HepG2 (cell line): ENCODE measurements around the gene AP2A2. TPM values are rescaled to one million over a fixed set of nuclear protein-coding genes. Genes with fewer than 3 reads are reported as not detected.

Source experiments
- ATAC-seq: fragments of 200-7000 bp; cut with Tn5 transposase; 3 replicates; pipeline ENCODE4 v1.9.1; 2020; ENCODE audit warnings: mild to moderate bottlenecking, moderate library complexity
- BruUV-seq: library from RNA; stranded (reverse); fragments of 400-500 nt; replicated peaks from 2 replicates; lab custom pipeline; 2021; lab: Mats Ljungman, UMichigan
- CTCF ChIA-PET: fragments of 300-600 bp; formaldehyde crosslinking; extraction: SDS; loops from one replicate; lab custom pipeline; 2021; ENCODE audit warnings: low total read pairs, inconsistent platforms, low intra/inter-chr PET ratio; lab: Yijun Ruan, JAX
- POLR2A ChIA-PET: fragments of 350-600 bp; sonication (Branson Sonifier 250); formaldehyde crosslinking; loops from one replicate; lab custom pipeline; 2020; ENCODE audit warnings: antibody characterized with exemption, inconsistent platforms; lab: Yijun Ruan, JAX
- DNase-seq: peaks from one replicate; pipeline ENCODE4 v3.0.0-alpha.2; 2015; ENCODE audit warnings: low spot score
- FAIRE-seq: peaks from 3 replicates; lab custom pipeline; 2011; peaks lifted over from hg19 to GRCh38; lab: Jason Lieb, UNC
- H2AFZ ChIP-seq: one replicate; pipeline ENCODE4 v1.6.1; 2011; ENCODE audit warnings: low read length, inconsistent platforms
- H3K27ac ChIP-seq: fragments of 300-600 bp; 3 replicates; pipeline ENCODE4 v1.8.0; 2011; ENCODE audit warnings: mixed run types, mild to moderate bottlenecking, mixed read lengths, low read length, inconsistent platforms; ENCODE audit not compliant: insufficient read depth; ENCODE audit errors: extremely low read length
- H3K27me3 ChIP-seq, 2 experiments: fragments of 200-600 bp in 1 of 2; 2 replicates in 1 of 2; 3 replicates in 1 of 2; pipeline versions ENCODE4 v1.6.0 to v1.8.0; 2011; ENCODE audit warnings: low read length in 2 of 2, mild to moderate bottlenecking in 2 of 2, moderate library complexity in 2 of 2, inconsistent platforms in 1 of 2; ENCODE audit not compliant: insufficient read depth in 2 of 2, control insufficient read depth in 1 of 2
- H3K36me3 ChIP-seq, 2 experiments: fragments of 200-600 bp in 1 of 2; replicated peaks in 1 of 2; 2 replicates in 1 of 2; 3 replicates in 1 of 2; pipeline versions ENCODE4 v1.5.1 to v1.8.0; 2011; ENCODE audit warnings: low read length in 2 of 2, inconsistent platforms in 1 of 2; ENCODE audit not compliant: insufficient read depth in 2 of 2, control insufficient read depth in 1 of 2
- H3K4me1 ChIP-seq: 2 replicates; pipeline ENCODE4 v1.5.1; 2012; ENCODE audit warnings: low read length, inconsistent platforms; ENCODE audit not compliant: insufficient read depth
- H3K4me2 ChIP-seq: 2 replicates; pipeline ENCODE4 v1.6.0; 2011; ENCODE audit warnings: low read depth, low read length, inconsistent platforms
- H3K4me3 ChIP-seq, 3 experiments: fragments of 200-600 bp in 1 of 3; sonication (generic), shearing (Covaris generic) in 1 of 3; replicated peaks in 1 of 3; 2 replicates each; pipeline ENCODE4 v1.5.1; 2011 to 2016; ENCODE audit warnings: low read length in 3 of 3, inconsistent platforms in 2 of 3, low read depth in 2 of 3, mild to moderate bottlenecking in 2 of 3, control low read depth in 1 of 3, mixed read lengths in 1 of 3; ENCODE audit not compliant: insufficient read depth in 1 of 3
- H3K79me2 ChIP-seq: one replicate; pipeline ENCODE4 v1.6.1; 2011; ENCODE audit warnings: low read length, inconsistent platforms; ENCODE audit not compliant: insufficient read depth
- H3K9ac ChIP-seq: 2 replicates; pipeline ENCODE4 v1.6.0; 2011; ENCODE audit warnings: mild to moderate bottlenecking, low read depth, low read length, inconsistent platforms; ENCODE audit not compliant: insufficient read depth
- H3K9me3 ChIP-seq: 2 replicates; pipeline ENCODE4 v1.5.1; 2012; ENCODE audit warnings: mild to moderate bottlenecking, low read length
- H4K20me1 ChIP-seq: 2 replicates; pipeline ENCODE4 v1.6.0; 2011; ENCODE audit warnings: inconsistent platforms, mild to moderate bottlenecking, low read length, moderate library complexity; ENCODE audit not compliant: insufficient read depth
- GPN1 ChIP-seq: sonication (generic); formaldehyde crosslinking; IDR thresholded peaks from 2 replicates; pipeline ENCODE4 v1.5.1; 2020; ENCODE audit warnings: missing genetic modification reagents, borderline replicate concordance
- KAT8 ChIP-seq: IDR thresholded peaks from 2 replicates; pipeline ENCODE4 v1.6.1; 2016; ENCODE audit warnings: missing genetic modification reagents, missing compliant biosample characterization
- TCF12 ChIP-seq, 2 experiments: fragments of 450-650 bp in 1 of 2; sonication (generic) in 1 of 2; formaldehyde crosslinking in 1 of 2; IDR thresholded peaks; 2 replicates each; pipeline versions ENCODE4 v1.6.1 to v1.8.0; 2017 to 2022; ENCODE audit warnings: antibody characterized with exemption in 1 of 2, mild to moderate bottlenecking in 1 of 2, missing genetic modification reagents in 1 of 2, moderate library complexity in 1 of 2
- ZNF101 ChIP-seq: sonication (generic); formaldehyde crosslinking; IDR thresholded peaks from 2 replicates; pipeline ENCODE4 v1.4.0; 2020; ENCODE audit warnings: mild to moderate bottlenecking, low read depth, missing genetic modification reagents, borderline replicate concordance
- ZNF761 ChIP-seq: sonication (generic); formaldehyde crosslinking; conservative IDR thresholded peaks from 2 replicates; pipeline ENCODE4 v1.4.0; 2020; ENCODE audit warnings: mild to moderate bottlenecking, missing genetic modification reagents
- WGBS: methylation state at CpG from one replicate; pipeline ENCODE4 v1.1.6; 2017; ENCODE audit warnings: low lambda C conversion rate; 5-methylcytosine and 5-hydroxymethylcytosine counted together
- in situ Hi-C: cut with HindIII; loops from 2 replicates; pipeline ENCODE4 v1.10.0; 2017; ENCODE audit warnings: low pct_unique_long_range_greater_than_20kb; ENCODE audit not compliant: extremely low pct_ligation_motif_present
- intact Hi-C: fragments of 100-400 bp; cut with micrococcal nuclease; formaldehyde crosslinking; loops from one replicate; pipeline ENCODE4 v1.10.0; 2022; ENCODE audit not compliant: unreplicated experiment
- polyA plus RNA-seq, 8 experiments: library from polyadenylated mRNA; depleted of rRNA in 3 of 8; stranded (reverse) in 7 of 8; unstranded in 1 of 8; fragments of >200 nt; fragmentation: Illumina TruSeq in 4 of 8; extraction: Trizol in 4 of 8; gene quantifications; 2 replicates each; pipeline versions ENCODE4 v1.2.1 to v1.2.3, GENCODE V29; 2011 to 2016; ENCODE audit warnings: low read depth in 4 of 8, missing spikeins in 1 of 8, mixed read lengths in 1 of 8; ENCODE audit not compliant: insufficient read depth in 1 of 8
- total RNA-seq, 5 experiments: library from RNA; depleted of rRNA; stranded (reverse); fragments of >200 nt; fragmentation: Illumina TruSeq; extraction: Trizol; gene quantifications; 2 replicates each; pipeline ENCODE4 v1.2.3, GENCODE V29; 2016; ENCODE audit warnings: low read depth in 1 of 5

AP2A2 gene
- total and polyA plus RNA-seq, 2 of the 13 experiments (the other 11 are each of a cell fraction or from before 2014, with no cell fraction given): 25.7 to 75.7 TPM

GRCh38 chr11:955154-956063, 29.7 kb downstream of the AP2A2 start (continued):
- no peak for TF ChIP-seq ZNF761 (CRISPR knock-in tag)
- TF ChIP-seq TCF12 (IDR thresholded peaks at IDR 0.05): no peak
- no peak for TF ChIP-seq TCF12 (CRISPR knock-in tag; IDR thresholded peaks at IDR 0.05)

- Histone ChIP-seq H3K79me2 (peaks cover 42% of the 10 kb centered on the region), H3K4me1 (peaks cover 59% of the 10 kb centered on the region), H3K4me3 (no peak overlapping the region), H3K36me3 (peaks cover 7 to 29% of the 10 kb centered on the region in 2 experiments), H3K27ac (no peak overlapping the region), H3K9me3 (no peaks in the 10 kb centered on the region), H3K9ac (no peak overlapping the region), H4K20me1 (no peaks in the 10 kb centered on the region), H3K4me2 (no peak overlapping the region), H2AFZ (no peak overlapping the region), H3K27me3 (no peaks in the 10 kb centered on the region)
- 85% methylated on average over 11 of the region's 11 CpGs for WGBS
- ChIA-PET CTCF (no interaction called here), POLR2A (no interaction called here)
- DNase-seq: no peak
- in situ Hi-C loops (no loop called here), intact Hi-C loops (no loop called here)
- no peak for ATAC-seq
- no peak for TF ChIP-seq KAT8 (CRISPR knock-in tag)
- no peak for TF ChIP-seq GPN1 (CRISPR knock-in tag)
- no peak for TF ChIP-seq ZNF101 (CRISPR knock-in tag)
- BruUV-seq: no TSS peak
- no peak for FAIRE-seq
These were observed 31.7 kb downstream of the AP2A2 start for GRCh38 chr11:957212-957920.
